ENCODE results near the gene LANCL3.

Gene LANCL3

GRCh38 chrX:37672563-37672962 lies 101.1 kb downstream of the LANCL3 start:
- no peak overlapping the region for H3K4me3 ChIP-seq (ENCODE audit: low read depth, low read length)
- TF ChIP-seq CTCF (IDR thresholded peaks at IDR 0.05; ENCODE audit: control insufficient read depth, extremely low read depth, insufficient read depth): no peak
- DNase-seq (ENCODE audit: low read depth): no peak

GRCh38 chrX:37676811-37677210 lies 105.3 kb downstream of the LANCL3 start:
- no peak overlapping the region for H3K4me3 ChIP-seq (ENCODE audit: low read depth, low read length)
- no peak for TF ChIP-seq CTCF (IDR thresholded peaks at IDR 0.05; ENCODE audit: control insufficient read depth, extremely low read depth, insufficient read depth)
- no peak for DNase-seq (ENCODE audit: low read depth)

GRCh38 chrX:37677243-37677642 lies 105.8 kb downstream of the LANCL3 start:
- no peak overlapping the region for H3K4me3 ChIP-seq (ENCODE audit: low read depth, low read length)
- DNase-seq (ENCODE audit: low read depth): no peak
- no peak for TF ChIP-seq CTCF (IDR thresholded peaks at IDR 0.05; ENCODE audit: control insufficient read depth, extremely low read depth, insufficient read depth)

GRCh38 chrX:37677765-37678164 lies 106.3 kb downstream of the LANCL3 start:
- no peak for TF ChIP-seq CTCF (IDR thresholded peaks at IDR 0.05; ENCODE audit: control insufficient read depth, extremely low read depth, insufficient read depth)
- H3K4me3 ChIP-seq (ENCODE audit: low read depth, low read length): no peak overlapping the region
- DNase-seq (ENCODE audit: low read depth): no peak

- no peak for TF ChIP-seq CTCF (IDR thresholded peaks at IDR 0.05; ENCODE audit: control insufficient read depth, extremely low read depth, insufficient read depth)
- no peak for DNase-seq (ENCODE audit: low read depth)
- no peak overlapping the region for H3K4me3 ChIP-seq (ENCODE audit: low read depth, low read length)
These were observed 107.1 kb downstream of the LANCL3 start for GRCh38 chrX:37678574-37678973.

GRCh38 chrX:37679230-37679629 lies 107.8 kb downstream of the LANCL3 start:
- no peak for DNase-seq (ENCODE audit: low read depth)
- H3K4me3 ChIP-seq (ENCODE audit: low read depth, low read length): no peak overlapping the region
- TF ChIP-seq CTCF (IDR thresholded peaks at IDR 0.05; ENCODE audit: control insufficient read depth, extremely low read depth, insufficient read depth): no peak

- DNase-seq (ENCODE audit: low read depth): no peak
- no peak for TF ChIP-seq CTCF (IDR thresholded peaks at IDR 0.05; ENCODE audit: control insufficient read depth, extremely low read depth, insufficient read depth)
- H3K4me3 ChIP-seq (ENCODE audit: low read depth, low read length): no peak overlapping the region
These were observed 108.4 kb downstream of the LANCL3 start for GRCh38 chrX:37679888-37680287.

Data from LNCaP clone FGC (cell line).